Fibroblast of villous mesenchyme (primary cell): Measurements from ENCODE around the gene AICDA. TPM values are rescaled to one million over a fixed set of nuclear protein-coding genes. Genes with fewer than 3 reads are reported as not detected.
"Not testable (repeated sequence)": the region's sequence is repeated elsewhere in the genome, so short reads cannot be mapped to it uniquely, and the experiment has no call there.

ENCODE experiments used
- DNase-seq: peaks from one replicate; pipeline ENCODE4 v3.0.0-alpha.2; 2010; ENCODE audit warnings: low read depth
- H3K4me3 ChIP-seq: 2 replicates; pipeline ENCODE4 v1.5.1; 2011; ENCODE audit warnings: low read depth, mild to moderate bottlenecking, low read length
- total RNA-seq: library from RNA; depleted of rRNA; stranded (reverse); fragments of >200 nt; gene quantifications from 2 replicates; pipeline ENCODE4 v1.2.3, GENCODE V29; 2012
- TF ChIP-seq, protein P1 (sequence below): IDR thresholded peaks from 2 replicates; pipeline ENCODE4 v1.5.1; 2012; ENCODE audit warnings: low read depth, mild to moderate bottlenecking, low read length; ENCODE audit not compliant: insufficient read depth

The AICDA gene
- total RNA-seq, 1 donor = not detected

DNA sequence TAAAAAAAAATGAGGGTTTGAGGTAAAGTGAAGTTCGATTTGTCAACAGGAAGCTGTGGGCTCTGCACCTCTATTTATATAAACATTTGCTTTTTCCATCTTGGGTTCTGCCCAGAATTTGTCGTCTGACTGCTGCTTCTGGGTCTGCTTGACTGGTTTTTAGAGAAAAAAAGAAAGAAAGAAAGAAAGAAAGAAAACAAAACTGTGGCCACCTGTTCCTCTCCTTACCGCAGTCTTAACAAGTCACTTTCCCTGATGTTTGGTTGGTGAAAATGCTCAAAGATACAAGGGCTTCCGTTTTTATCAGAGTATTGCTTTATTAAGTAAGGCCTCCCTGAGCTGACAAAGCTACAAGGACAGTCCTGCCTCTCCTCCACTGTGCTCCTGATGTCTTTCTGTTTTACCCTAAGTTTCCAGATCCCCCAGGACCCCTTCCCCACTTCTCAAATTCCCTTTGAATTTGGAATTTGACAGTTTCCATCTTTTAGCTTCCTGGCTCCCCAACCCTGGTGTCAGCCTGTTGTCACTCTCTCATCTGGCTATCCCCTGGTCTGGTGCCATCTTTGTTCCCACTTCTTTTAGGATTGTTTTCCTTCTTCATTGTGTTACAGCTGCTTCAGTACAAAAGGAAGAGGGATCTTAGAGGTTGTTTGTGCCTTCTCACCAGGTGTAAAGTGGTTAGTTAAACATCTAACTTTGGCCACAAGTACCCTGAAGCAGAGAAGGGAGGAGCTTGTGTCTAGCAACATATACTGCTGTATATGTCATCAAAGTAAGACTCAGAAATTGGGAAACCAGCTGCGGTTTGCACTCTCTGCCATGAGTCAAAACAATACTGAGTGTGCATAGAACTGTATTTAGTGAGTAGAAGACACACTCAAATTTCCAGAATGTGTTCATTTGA lies 31.9 kb upstream of the AICDA start:
- TF ChIP-seq, protein P1, sequence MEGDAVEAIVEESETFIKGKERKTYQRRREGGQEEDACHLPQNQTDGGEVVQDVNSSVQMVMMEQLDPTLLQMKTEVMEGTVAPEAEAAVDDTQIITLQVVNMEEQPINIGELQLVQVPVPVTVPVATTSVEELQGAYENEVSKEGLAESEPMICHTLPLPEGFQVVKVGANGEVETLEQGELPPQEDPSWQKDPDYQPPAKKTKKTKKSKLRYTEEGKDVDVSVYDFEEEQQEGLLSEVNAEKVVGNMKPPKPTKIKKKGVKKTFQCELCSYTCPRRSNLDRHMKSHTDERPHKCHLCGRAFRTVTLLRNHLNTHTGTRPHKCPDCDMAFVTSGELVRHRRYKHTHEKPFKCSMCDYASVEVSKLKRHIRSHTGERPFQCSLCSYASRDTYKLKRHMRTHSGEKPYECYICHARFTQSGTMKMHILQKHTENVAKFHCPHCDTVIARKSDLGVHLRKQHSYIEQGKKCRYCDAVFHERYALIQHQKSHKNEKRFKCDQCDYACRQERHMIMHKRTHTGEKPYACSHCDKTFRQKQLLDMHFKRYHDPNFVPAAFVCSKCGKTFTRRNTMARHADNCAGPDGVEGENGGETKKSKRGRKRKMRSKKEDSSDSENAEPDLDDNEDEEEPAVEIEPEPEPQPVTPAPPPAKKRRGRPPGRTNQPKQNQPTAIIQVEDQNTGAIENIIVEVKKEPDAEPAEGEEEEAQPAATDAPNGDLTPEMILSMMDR = no peak
- no peak overlapping the region for H3K4me3 ChIP-seq
- no peak for DNase-seq

GRCh38 chr12:8642775-8643174 lies 30.1 kb upstream of the AICDA start:
- no peak for DNase-seq
- no peak overlapping the region for H3K4me3 ChIP-seq
- TF ChIP-seq, protein P1 = no peak

- no peak overlapping the region for H3K4me3 ChIP-seq
- no peak for DNase-seq
- TF ChIP-seq, protein P1 = no peak
These were observed 27.3 kb upstream of the AICDA start for GRCh38 chr12:8639936-8640335.

DNA sequence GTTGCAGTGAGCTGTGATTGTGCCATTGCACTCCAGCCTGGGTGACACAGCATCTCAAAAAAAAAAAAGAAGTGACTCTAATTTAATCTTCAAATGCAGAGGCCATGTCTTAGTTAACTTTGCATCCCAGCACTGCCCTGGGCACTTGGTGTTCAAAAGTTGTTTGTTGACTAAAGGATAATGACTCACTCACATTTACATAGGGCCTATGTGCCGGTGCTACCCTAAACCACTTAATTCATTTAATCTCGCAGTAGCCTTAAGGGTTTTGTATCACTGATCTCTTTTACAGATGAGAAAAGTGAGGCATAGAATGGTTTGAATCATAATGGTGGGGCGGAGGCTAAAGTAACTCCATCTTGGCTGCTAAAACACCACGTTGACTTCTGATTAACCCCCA lies 26.3 kb upstream of the AICDA start:
- H3K4me3 ChIP-seq = no peak overlapping the region
- no peak for DNase-seq
- TF ChIP-seq, protein P1 = no peak

GRCh38 chr12:8637666-8638065 lies 25.0 kb upstream of the AICDA start:
- DNase-seq = no peak
- TF ChIP-seq, protein P1 = no peak

GRCh38 chr12:8637244-8637643 lies 24.6 kb upstream of the AICDA start:
- no peak for DNase-seq
- TF ChIP-seq, protein P1 = no peak
- no peak overlapping the region for H3K4me3 ChIP-seq

More at GRCh38 chr12:8637666-8638065, 25.0 kb upstream of the AICDA start:
- no peak overlapping the region for H3K4me3 ChIP-seq

DNA sequence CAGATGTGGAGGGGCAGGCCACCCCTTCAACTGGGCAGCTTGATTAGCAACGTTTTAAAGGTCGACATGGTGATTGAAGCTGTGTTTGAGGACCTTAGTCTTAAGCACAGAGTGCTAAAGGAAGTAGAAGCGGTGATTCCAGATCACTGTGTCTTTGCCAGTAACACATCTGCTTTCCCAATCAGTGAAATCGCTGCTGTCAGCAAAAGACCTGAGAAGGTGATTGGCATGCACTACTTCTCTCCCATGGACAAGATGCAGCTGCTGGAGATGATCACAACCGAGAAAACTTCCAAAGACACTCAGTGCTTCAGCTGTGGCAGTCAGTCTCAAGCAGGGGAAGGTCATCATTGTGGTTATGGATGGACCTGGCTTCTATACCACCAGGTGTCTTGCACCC lies 23.9 kb upstream of the AICDA start:
- TF ChIP-seq, protein P1 = no peak
- H3K4me3 ChIP-seq = no peak overlapping the region
- DNase-seq = no peak

DNA sequence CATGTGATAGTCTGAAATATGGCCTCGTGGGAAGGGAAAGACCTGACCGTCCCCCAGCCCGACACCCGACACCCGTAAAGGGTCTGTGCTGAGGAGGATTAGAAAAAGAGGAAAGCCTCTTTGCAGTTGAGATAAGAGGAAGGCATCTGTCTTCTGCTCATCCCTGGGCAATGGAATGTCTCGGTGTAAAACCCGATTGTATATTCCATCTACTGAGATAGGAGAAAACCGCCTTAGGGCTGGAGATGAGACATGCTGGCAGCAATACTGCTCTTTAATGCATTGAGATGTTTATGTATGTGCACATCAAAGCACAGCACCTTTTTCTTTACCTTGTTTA lies 23.3 kb upstream of the AICDA start:
- H3K4me3 ChIP-seq, DNase-seq: not testable (repeated sequence)

DNA sequence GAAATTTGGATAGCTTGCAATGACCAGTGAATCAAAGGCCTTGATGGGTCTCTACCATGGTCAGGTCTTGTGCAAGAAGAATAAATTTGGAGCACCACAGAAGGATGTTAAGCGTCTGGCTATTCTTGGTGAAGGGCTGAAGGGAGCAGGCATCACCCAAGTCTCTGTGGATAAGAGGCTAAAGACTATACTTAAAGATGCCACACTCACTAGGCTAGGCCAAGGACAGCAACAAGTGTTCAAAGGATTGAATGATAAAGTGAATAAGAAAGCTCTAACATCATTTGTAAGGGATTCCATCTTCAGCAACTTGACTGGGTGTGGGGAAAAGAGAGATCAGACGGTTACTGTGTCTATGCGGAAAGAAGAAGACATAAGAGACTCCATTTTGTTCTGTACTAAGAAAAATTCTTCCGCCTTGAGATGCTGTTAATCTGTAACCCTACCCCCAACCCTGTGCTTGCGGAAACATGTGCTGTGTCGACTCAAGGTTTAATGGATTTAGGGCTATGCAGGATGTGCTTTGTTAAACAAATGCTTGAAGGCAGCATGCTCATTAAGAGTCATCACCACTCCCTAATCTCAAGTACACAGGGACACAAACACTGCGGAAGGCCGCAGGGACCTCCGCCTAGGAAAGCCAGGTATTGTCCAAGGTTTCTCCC lies 22.8 kb upstream of the AICDA start:
- H3K4me3 ChIP-seq, DNase-seq: not testable (repeated sequence)
